AG09309 (cell line): Measurements from ENCODE around the gene CDK5RAP2.

Experiments used
- DNase-seq: peaks from one replicate; pipeline ENCODE4 v3.0.0-alpha.2; 2010; ENCODE audit warnings: low read depth
- H3K4me3 ChIP-seq: 2 replicates; pipeline ENCODE4 v1.5.1; 2011; ENCODE audit warnings: mild to moderate bottlenecking, low read depth, low read length, moderate library complexity; ENCODE audit not compliant: control insufficient read depth
- CTCF ChIP-seq: IDR thresholded peaks from 2 replicates; pipeline ENCODE4 v1.5.1; 2011; ENCODE audit warnings: mild to moderate bottlenecking, low read depth, low read length, inconsistent platforms; ENCODE audit not compliant: insufficient read depth, control insufficient read depth; ENCODE audit errors: missing control alignments

The CDK5RAP2 gene

GRCh38 chr9:120478208-120478607 is 101.8 kb downstream of the CDK5RAP2 start:
- no peak overlapping the region for H3K4me3 ChIP-seq
- no peak for TF ChIP-seq CTCF
- no peak for DNase-seq

GRCh38 chr9:120477534-120478001 is 102.4 kb downstream of the CDK5RAP2 start:
- no peak overlapping the region for H3K4me3 ChIP-seq
- peak; percentile 100 for TF ChIP-seq CTCF
- DNase-seq, result peak; percentile 78

- peak; percentile 86 for DNase-seq
- TF ChIP-seq CTCF, result no peak
- H3K4me3 ChIP-seq, result no peak overlapping the region
Measured at GRCh38 chr9:120475341-120475740, 104.6 kb downstream of the CDK5RAP2 start.

GRCh38 chr9:120474591-120475243 is 105.2 kb downstream of the CDK5RAP2 start:
- peak; percentile 69 for DNase-seq
- TF ChIP-seq CTCF, result no peak
- no peak overlapping the region for H3K4me3 ChIP-seq

GRCh38 chr9:120473608-120474007 is 106.4 kb downstream of the CDK5RAP2 start:
- H3K4me3 ChIP-seq, result no peak overlapping the region
- no peak for TF ChIP-seq CTCF
- no peak for DNase-seq

GRCh38 chr9:120465685-120466407 is 114.1 kb downstream of the CDK5RAP2 start:
- TF ChIP-seq CTCF, result no peak
- no peak for DNase-seq

More at GRCh38 chr9:120465685-120466407, 114.1 kb downstream of the CDK5RAP2 start:
- no peak overlapping the region for H3K4me3 ChIP-seq
